ENCODE results near the gene ZNF860. TPM values are rescaled to one million over a fixed set of nuclear protein-coding genes. Genes with fewer than 3 reads are reported as not detected.

Gene ZNF860
- total RNA-seq, 6 experiments from 2014 or later: 0.14 to 0.33 (median 0.17) TPM

DNA sequence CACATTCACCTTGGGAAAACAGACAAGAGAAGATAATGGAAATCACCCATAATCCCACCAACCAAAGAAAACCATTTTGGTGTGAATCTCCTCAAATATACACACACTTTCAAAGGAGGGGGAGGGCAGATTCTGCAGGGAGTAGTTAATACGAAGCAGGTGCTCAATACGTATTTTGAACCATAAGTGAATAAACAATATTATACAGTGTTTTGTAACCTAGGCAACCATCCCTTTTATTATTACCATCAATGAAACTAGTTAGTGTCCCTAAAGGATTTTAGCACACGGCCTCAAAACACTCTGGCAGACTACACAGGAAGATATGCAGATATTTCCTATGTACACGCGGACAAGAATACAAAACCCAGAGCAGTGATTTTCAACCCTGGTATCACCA, 6.6 kb upstream of the ZNF860 start:
- no peaks in the 10 kb centered on the region for H3K9me3 Mint-ChIP-seq
- H3K36me3 Mint-ChIP-seq (ENCODE audit: low read depth): no peaks in the 10 kb centered on the region
- H3K27me3 Mint-ChIP-seq (ENCODE audit: insufficient read depth): peaks cover 1% of the 10 kb centered on the region; the same call in 1 of the 2 replicates
- no peak overlapping the region for H3K27ac Mint-ChIP-seq
- TF ChIP-seq CTCF (IDR thresholded peaks at IDR 0.05): no peak
- no peak overlapping the region for H3K4me3 Mint-ChIP-seq
- DNase-seq: no peak
- peaks cover 18% of the 10 kb centered on the region for H3K4me1 Mint-ChIP-seq (ENCODE audit: low read depth)

DNA sequence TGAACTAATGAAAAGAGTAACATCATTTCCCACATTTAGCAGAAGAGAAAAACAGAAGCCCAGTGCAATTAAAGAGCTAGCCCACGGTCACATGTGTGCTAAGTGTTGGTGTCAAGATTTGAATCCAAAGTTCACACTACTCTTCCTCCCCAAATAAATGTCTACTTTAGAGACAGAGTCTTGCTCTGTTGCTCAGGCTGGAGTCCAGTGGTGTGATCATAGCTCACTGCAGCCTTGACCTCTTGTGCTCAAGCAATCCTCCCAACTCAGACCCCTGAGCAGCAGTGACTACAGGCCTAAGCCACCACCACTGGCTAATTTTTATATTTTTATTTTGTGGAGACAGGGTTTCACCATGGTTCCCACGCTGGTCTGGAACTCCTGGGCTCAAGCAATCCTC, 5.2 kb upstream of the ZNF860 start:
- Mint-ChIP-seq H3K27ac (no peak overlapping the region), H3K27me3 (ENCODE audit: insufficient read depth) (peaks cover 1% of the 10 kb centered on the region; the same call in 1 of the 2 replicates), H3K4me1 (ENCODE audit: low read depth) (peaks cover 9% of the 10 kb centered on the region), H3K4me3 (no peak overlapping the region), H3K36me3 (ENCODE audit: low read depth) (no peaks in the 10 kb centered on the region), H3K9me3 (no peaks in the 10 kb centered on the region)
- no peak for TF ChIP-seq CTCF (IDR thresholded peaks at IDR 0.05)
- no peak for DNase-seq

GRCh38 chr3:31977736-31978135, 3.8 kb upstream of the ZNF860 start:
- Mint-ChIP-seq H3K27me3 (ENCODE audit: insufficient read depth) (peaks cover 1% of the 10 kb centered on the region; the same call in 1 of the 2 replicates), H3K4me1 (ENCODE audit: low read depth) (peaks cover 9% of the 10 kb centered on the region), H3K36me3 (ENCODE audit: low read depth) (no peaks in the 10 kb centered on the region), H3K4me3 (no peak overlapping the region), H3K9me3 (no peaks in the 10 kb centered on the region), H3K27ac (no peak overlapping the region)
- TF ChIP-seq CTCF (IDR thresholded peaks at IDR 0.05): no peak
- no peak for DNase-seq

DNA sequence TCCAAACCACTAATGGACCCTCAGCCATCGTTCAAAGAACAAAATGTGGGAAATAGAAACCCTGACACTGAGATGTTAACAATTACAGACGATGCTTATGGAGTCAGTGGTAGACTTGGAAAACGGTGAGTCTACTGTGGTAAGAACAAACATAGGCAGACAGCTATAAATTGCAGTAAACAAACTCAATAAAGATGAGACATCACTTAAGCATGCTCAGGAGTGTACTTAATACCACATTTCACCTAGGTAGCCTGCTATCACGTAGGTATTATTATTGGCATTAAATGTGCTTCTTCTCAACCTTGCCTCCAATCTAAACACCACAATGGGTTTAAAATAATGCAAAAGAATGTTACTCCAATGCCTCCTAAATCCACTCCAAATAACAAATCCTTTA, 3.0 kb upstream of the ZNF860 start:
- Mint-ChIP-seq H3K9me3 (no peaks in the 10 kb centered on the region), H3K27ac (no peak overlapping the region), H3K4me1 (ENCODE audit: low read depth) (peaks cover 9% of the 10 kb centered on the region), H3K36me3 (ENCODE audit: low read depth) (no peaks in the 10 kb centered on the region), H3K4me3 (no peak overlapping the region), H3K27me3 (ENCODE audit: insufficient read depth) (peaks cover 1% of the 10 kb centered on the region; the same call in 1 of the 2 replicates)
- no peak for DNase-seq
- TF ChIP-seq CTCF (IDR thresholded peaks at IDR 0.05): no peak

DNA sequence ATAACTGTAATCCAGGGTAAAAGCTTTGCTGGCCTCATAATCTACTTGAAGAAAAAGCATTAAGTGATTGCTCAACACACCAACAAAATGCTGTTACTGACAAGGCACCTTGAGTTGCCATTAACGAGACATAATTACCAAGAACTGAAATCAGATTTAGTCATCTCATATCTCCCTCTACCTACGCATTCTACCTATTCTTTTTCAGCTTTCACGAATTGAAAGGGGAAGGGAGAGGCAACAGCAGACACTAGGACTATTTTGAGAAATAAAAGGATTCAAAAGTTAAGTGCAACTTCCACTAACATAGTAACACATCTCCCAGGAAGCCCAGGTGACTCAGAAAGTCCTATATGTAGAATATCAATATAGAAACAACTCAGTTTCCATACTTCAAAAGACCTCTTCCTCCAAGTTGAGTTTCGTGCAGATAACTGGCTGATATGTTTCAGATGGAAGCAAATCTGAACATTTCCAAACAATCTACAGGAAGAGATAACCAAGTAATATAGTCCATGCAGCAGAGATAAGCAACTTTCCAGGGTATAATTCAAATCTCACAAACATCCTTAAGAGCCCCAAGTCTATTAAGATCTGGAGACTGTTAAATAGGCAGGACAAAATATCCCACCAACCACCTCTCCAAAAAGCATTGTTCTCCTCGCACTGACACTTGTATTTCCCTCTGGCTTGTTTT, 2.4 kb upstream of the ZNF860 start:
- no peak for TF ChIP-seq CTCF (IDR thresholded peaks at IDR 0.05)
- H3K27ac Mint-ChIP-seq: no peak overlapping the region
- no peak for DNase-seq
- peak overlapping the region; percentile 89 for H3K4me3 Mint-ChIP-seq
- H3K27me3 Mint-ChIP-seq (ENCODE audit: insufficient read depth): peaks cover 1% of the 10 kb centered on the region
- H3K9me3 Mint-ChIP-seq: no peaks in the 10 kb centered on the region
- H3K36me3 Mint-ChIP-seq (ENCODE audit: low read depth): no peaks in the 10 kb centered on the region
- H3K4me1 Mint-ChIP-seq (ENCODE audit: low read depth): peaks cover 9% of the 10 kb centered on the region
